ENCODE measurements around the gene CADM4. TPM values are rescaled to one million over a fixed set of nuclear protein-coding genes. Genes with fewer than 3 reads are reported as not detected.

Gene CADM4
- total and polyA plus RNA-seq, 10 of the 15 experiments (the other 5 are each of a cell fraction or from before 2014, with no cell fraction given) = 0.04 to 0.12 (median 0.08) TPM; not detected in 5

- CTCF ChIA-PET = interaction anchor here (1.2 to 3.2 kb wide), 4 partner anchors 9 to 63 kb away, joined by 3 to 19 read pairs (median 6); partner anchors contain the start of gene PLAUR
- no peak overlapping the region for H3K4me3 ChIP-seq
- in situ Hi-C loops (cut with MboI) = no loop called here
Observed at GRCh38 chr19:43678512-43679261, 39.0 kb upstream of the CADM4 start.

GRCh38 chr19:43675906-43676305 lies 36.3 kb upstream of the CADM4 start:
- DNase-seq (ENCODE audit: low read depth, low spot score) (no peak), FAIRE-seq (no peak), ATAC-seq (no peak)
- in situ Hi-C loops (cut with MboI) = no loop called here
- no TSS peak for BruUV-seq (replicated peaks)
- ChIA-PET RAD21 (ENCODE audit: unreplicated experiment) (no interaction called here), SMC1A (ENCODE audit: uncharacterized antibody, unreplicated experiment) (no interaction called here), CTCF (no interaction called here), POLR2A (no interaction called here)
- Histone ChIP-seq H3K9ac (ENCODE audit: control insufficient read depth, insufficient read depth, low read length) (no peak overlapping the region), H3K9me3 (replicated peaks; ENCODE audit: control insufficient read depth, insufficient read depth, low read length) (no peaks in the 10 kb centered on the region), H3K27ac (ENCODE audit: control insufficient read depth, insufficient read depth) (no peak overlapping the region), H3K36me3 (ENCODE audit: control insufficient read depth in 2 of 2, insufficient read depth in 2 of 2, low read length in 1 of 2) (no peaks in the 10 kb centered on the region), H3K4me1 (ENCODE audit: control insufficient read depth, insufficient read depth, low read length) (peaks cover 15% of the 10 kb centered on the region), H2AFZ (ENCODE audit: control insufficient read depth, low read depth, low read length) (peak overlapping the region; percentile 91), H3K27me3 (replicated peaks in 1 of 2; ENCODE audit: control insufficient read depth in 2 of 2, insufficient read depth in 2 of 2, low read length in 1 of 2) (no peaks in the 10 kb centered on the region), H3K4me3 (no peak overlapping the region), H3K79me2 (ENCODE audit: control insufficient read depth, insufficient read depth, low read length) (no peaks in the 10 kb centered on the region), H4K20me1 (ENCODE audit: control insufficient read depth, insufficient read depth) (no peaks in the 10 kb centered on the region), H3K4me2 (ENCODE audit: control insufficient read depth, insufficient read depth) (peak overlapping the region; percentile 83; the same call in 1 of the 2 replicates)
- intact Hi-C loops (cut with micrococcal nuclease; ENCODE audit: unreplicated experiment) = no loop called here
- WGBS (ENCODE audit: insufficient coverage, insufficient replicate concordance, low lambda C conversion rate, missing lambda C conversion rate) = 74% methylated on average over 11 of the region's 11 CpGs
- TF ChIP-seq, protein P1, sequence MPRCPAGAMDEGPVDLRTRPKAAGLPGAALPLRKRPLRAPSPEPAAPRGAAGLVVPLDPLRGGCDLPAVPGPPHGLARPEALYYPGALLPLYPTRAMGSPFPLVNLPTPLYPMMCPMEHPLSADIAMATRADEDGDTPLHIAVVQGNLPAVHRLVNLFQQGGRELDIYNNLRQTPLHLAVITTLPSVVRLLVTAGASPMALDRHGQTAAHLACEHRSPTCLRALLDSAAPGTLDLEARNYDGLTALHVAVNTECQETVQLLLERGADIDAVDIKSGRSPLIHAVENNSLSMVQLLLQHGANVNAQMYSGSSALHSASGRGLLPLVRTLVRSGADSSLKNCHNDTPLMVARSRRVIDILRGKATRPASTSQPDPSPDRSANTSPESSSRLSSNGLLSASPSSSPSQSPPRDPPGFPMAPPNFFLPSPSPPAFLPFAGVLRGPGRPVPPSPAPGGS (IDR thresholded peaks at IDR 0.05; ENCODE audit: borderline replicate concordance, insufficient read depth, low read depth, low read length, poor library complexity, severe bottlenecking) = peak; percentile 96
- TF ChIP-seq ZBED1 (IDR thresholded peaks at IDR 0.05; ENCODE audit: borderline replicate concordance) (no peak), PBX3 (IDR thresholded peaks at IDR 0.05; ENCODE audit: insufficient replicate concordance, low read depth, low read length) (peak; percentile 48), HCFC1 (IDR thresholded peaks at IDR 0.05; ENCODE audit: low read length) (no peak)

More at GRCh38 chr19:43678512-43679261, 39.0 kb upstream of the CADM4 start:
- Histone ChIP-seq H3K4me1 (ENCODE audit: control insufficient read depth, insufficient read depth, low read length) (peaks cover 15% of the 10 kb centered on the region), H3K4me2 (ENCODE audit: control insufficient read depth, insufficient read depth) (no peak overlapping the region), H2AFZ (ENCODE audit: control insufficient read depth, low read depth, low read length) (no peak overlapping the region), H3K36me3 (ENCODE audit: control insufficient read depth in 2 of 2, insufficient read depth in 2 of 2, low read length in 1 of 2) (no peaks in the 10 kb centered on the region), H3K9ac (ENCODE audit: control insufficient read depth, insufficient read depth, low read length) (no peak overlapping the region), H3K79me2 (ENCODE audit: control insufficient read depth, insufficient read depth, low read length) (no peaks in the 10 kb centered on the region), H3K27me3 (replicated peaks in 1 of 2; ENCODE audit: control insufficient read depth in 2 of 2, insufficient read depth in 2 of 2, low read length in 1 of 2) (no peaks in the 10 kb centered on the region), H4K20me1 (ENCODE audit: control insufficient read depth, insufficient read depth) (no peaks in the 10 kb centered on the region), H3K9me3 (replicated peaks; ENCODE audit: control insufficient read depth, insufficient read depth, low read length) (no peaks in the 10 kb centered on the region), H3K27ac (ENCODE audit: control insufficient read depth, insufficient read depth) (no peak overlapping the region)
- BruUV-seq (replicated peaks) = no TSS peak
- POLR2A ChIA-PET = interaction anchor here (1.9 kb wide), 1 partner anchor 10 kb away, joined by 5 read pairs; no protein-coding TSS in a partner anchor
- intact Hi-C loops (cut with micrococcal nuclease; ENCODE audit: unreplicated experiment) = no loop called here
- DNase-seq (ENCODE audit: low read depth, low spot score) (no peak), FAIRE-seq (no peak), ATAC-seq (0 out of 3 replicates have a peak, but pooled peaks have one; percentile 17)
- TF ChIP-seq WRNIP1 (IDR thresholded peaks at IDR 0.05; ENCODE audit: borderline replicate concordance, low read depth, low read length) (no peak), PKNOX1 (IDR thresholded peaks at IDR 0.05) (no peak), ZNF217 (IDR thresholded peaks at IDR 0.05) (no peak), SRF (IDR thresholded peaks at IDR 0.05; ENCODE audit: low read depth in 2 of 2, low read length in 2 of 2) (peak in 1 of 2 experiments; percentile 72; a peak in 1 of 4 replicates)
- RAD21 ChIA-PET (ENCODE audit: unreplicated experiment) = interaction anchor here (1.1 kb wide), 1 partner anchor 131 kb away, joined by 4 read pairs; no protein-coding TSS in a partner anchor
- SMC1A ChIA-PET (ENCODE audit: uncharacterized antibody, unreplicated experiment) = interaction anchor here (0.8 to 1.2 kb wide), 2 partner anchors 8 to 131 kb away, joined by 3 read pairs; no protein-coding TSS in a partner anchor
- WGBS (ENCODE audit: insufficient coverage, insufficient replicate concordance, low lambda C conversion rate, missing lambda C conversion rate) = 67% methylated on average over 11 of the region's 11 CpGs
